Measurements from ENCODE around the gene TKT.

- TF ChIP-seq FOXA1 (IDR thresholded peaks at IDR 0.05) = no peak
- TF ChIP-seq TARDBP (IDR thresholded peaks at IDR 0.05) = no peak
- no peak for TF ChIP-seq ARNT (IDR thresholded peaks at IDR 0.05)
- no peak for TF ChIP-seq SP1 (IDR thresholded peaks at IDR 0.05)
- TF ChIP-seq, protein P1, sequence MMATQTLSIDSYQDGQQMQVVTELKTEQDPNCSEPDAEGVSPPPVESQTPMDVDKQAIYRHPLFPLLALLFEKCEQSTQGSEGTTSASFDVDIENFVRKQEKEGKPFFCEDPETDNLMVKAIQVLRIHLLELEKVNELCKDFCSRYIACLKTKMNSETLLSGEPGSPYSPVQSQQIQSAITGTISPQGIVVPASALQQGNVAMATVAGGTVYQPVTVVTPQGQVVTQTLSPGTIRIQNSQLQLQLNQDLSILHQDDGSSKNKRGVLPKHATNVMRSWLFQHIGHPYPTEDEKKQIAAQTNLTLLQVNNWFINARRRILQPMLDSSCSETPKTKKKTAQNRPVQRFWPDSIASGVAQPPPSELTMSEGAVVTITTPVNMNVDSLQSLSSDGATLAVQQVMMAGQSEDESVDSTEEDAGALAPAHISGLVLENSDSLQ (IDR thresholded peaks at IDR 0.05) = no peak
These were observed 11.9 kb upstream of the TKT start for GRCh38 chr3:53267766-53268165.
